GM12891 (cell line): Measurements from ENCODE around the gene LCN10.

ENCODE experiments used
- DNase-seq: peaks from one replicate; pipeline ENCODE4 v3.0.0; 2011; ENCODE audit warnings: low spot score; ENCODE audit not compliant: insufficient read length
- FAIRE-seq: peaks from 2 replicates; lab custom pipeline; 2011; peaks lifted over from hg19 to GRCh38; lab: Jason Lieb, UNC
- PAX5 ChIP-seq: IDR thresholded peaks from 2 replicates; pipeline ENCODE4 v1.6.1; 2011; ENCODE audit warnings: low read length, moderate library complexity, mild to moderate bottlenecking; ENCODE audit not compliant: insufficient read depth, severe bottlenecking
- POLR2A ChIP-seq: IDR thresholded peaks from 2 replicates; pipeline ENCODE4 v1.6.1; 2011; ENCODE audit warnings: low read depth, low read length, control low read depth
- POLR2AphosphoS5 ChIP-seq: IDR thresholded peaks from 2 replicates; pipeline ENCODE4 v1.6.1; 2011; ENCODE audit warnings: low read depth, low read length, control low read depth
- POU2F2 ChIP-seq: IDR thresholded peaks from 2 replicates; pipeline ENCODE4 v1.6.1; 2011; ENCODE audit warnings: low read depth, mild to moderate bottlenecking, control low read depth, low read length, moderate library complexity
- SPI1 ChIP-seq: IDR thresholded peaks from 2 replicates; pipeline ENCODE4 v1.6.1; 2011; ENCODE audit warnings: low read depth, low read length, control low read depth
- TAF1 ChIP-seq: IDR thresholded peaks from 2 replicates; pipeline ENCODE4 v1.6.1; 2011; ENCODE audit warnings: low read depth, low read length, control low read depth

LCN10 gene

GRCh38 chr9:136700959-136701667 lies 41.6 kb downstream of the LCN10 start:
- no peak for TF ChIP-seq PAX5
- TF ChIP-seq POLR2AphosphoS5: peak; percentile 66; the same call in 1 of the 2 replicates
- no peak for TF ChIP-seq POU2F2
- TF ChIP-seq POLR2A: peak; percentile 73
- peak; percentile 48; the same call in 1 of the 2 replicates for TF ChIP-seq TAF1
- no peak for TF ChIP-seq SPI1
- DNase-seq (peak; percentile 64), FAIRE-seq (peak; percentile 96)

- no peak for TF ChIP-seq POLR2AphosphoS5
- no peak for TF ChIP-seq TAF1
- no peak for TF ChIP-seq PAX5
- FAIRE-seq (no peak), DNase-seq (no peak)
These were observed 42.4 kb downstream of the LCN10 start for GRCh38 chr9:136700304-136700703.

DNA sequence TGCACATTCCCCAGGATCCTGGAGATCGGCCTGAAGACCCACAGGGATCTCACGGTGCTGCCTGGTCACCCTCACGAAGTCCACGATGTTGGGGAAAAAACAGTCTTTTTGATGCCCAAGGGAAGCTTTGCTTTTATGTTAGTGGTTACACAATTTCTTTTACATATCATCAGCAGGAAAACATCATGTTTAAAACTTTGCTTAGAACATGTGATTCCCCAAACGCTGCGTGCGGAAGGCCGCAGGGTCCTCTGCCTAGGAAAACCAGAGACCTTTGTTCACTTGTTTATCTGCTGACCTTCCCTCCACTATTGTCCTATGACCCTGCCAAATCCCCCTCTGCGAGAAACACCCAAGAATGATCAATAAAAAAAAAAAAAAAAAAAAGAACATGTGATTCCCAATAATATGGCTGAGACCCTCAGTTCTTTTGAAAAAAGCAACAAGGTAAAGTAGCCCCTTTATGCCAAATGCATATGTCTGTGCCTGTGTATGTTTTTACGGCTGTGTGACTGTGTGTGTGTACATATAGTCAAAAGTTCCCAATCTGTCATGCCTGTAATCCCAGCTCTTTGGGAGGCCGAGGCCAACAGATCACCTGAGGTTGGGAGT lies 44.0 kb downstream of the LCN10 start:
- no peak for TF ChIP-seq SPI1
- TF ChIP-seq PAX5: no peak
- no peak for TF ChIP-seq POLR2AphosphoS5
- TF ChIP-seq POLR2A: no peak
- TF ChIP-seq POU2F2: no peak
- TF ChIP-seq TAF1: no peak
- DNase-seq (no peak), FAIRE-seq (no peak)

DNA sequence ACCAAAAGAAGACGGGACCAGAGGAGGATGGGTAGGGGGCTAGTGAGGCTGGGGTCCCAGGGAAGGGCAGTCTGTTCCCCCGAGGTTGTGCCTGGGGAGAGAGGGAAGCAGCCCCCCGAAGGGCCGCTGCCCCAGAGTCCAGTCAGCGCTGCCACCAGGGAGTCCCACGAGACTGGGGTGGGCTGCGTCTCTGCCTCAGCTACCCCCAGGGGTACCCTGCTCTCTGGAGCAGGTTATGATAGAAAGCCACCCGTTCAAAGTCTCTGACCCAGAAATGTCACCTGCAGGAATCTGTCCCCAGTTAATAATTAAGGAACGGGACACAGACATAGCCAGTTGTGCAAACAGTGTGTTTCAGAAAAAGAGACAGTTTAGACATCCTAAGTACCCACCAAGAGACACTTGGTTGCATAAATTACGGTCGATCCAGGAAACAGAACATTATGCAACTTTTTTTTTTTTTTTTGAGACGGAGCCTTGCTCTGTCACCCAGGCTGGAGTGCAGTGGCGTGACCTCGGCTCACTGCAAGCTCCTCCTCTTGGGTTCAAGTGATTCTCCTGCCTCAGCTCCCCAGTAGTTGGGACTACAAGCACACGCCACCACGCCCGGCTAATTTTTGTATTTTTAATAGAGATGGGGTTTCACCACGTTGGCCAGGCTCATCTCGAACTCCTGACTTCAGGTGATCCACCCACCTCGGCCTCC lies 44.8 kb downstream of the LCN10 start:
- TF ChIP-seq SPI1: no peak
- TF ChIP-seq PAX5: no peak
- TF ChIP-seq POLR2AphosphoS5: no peak
- no peak for TF ChIP-seq POU2F2
- no peak for TF ChIP-seq TAF1
- no peak for TF ChIP-seq POLR2A
- FAIRE-seq: no peak
- DNase-seq: no peak

DNA sequence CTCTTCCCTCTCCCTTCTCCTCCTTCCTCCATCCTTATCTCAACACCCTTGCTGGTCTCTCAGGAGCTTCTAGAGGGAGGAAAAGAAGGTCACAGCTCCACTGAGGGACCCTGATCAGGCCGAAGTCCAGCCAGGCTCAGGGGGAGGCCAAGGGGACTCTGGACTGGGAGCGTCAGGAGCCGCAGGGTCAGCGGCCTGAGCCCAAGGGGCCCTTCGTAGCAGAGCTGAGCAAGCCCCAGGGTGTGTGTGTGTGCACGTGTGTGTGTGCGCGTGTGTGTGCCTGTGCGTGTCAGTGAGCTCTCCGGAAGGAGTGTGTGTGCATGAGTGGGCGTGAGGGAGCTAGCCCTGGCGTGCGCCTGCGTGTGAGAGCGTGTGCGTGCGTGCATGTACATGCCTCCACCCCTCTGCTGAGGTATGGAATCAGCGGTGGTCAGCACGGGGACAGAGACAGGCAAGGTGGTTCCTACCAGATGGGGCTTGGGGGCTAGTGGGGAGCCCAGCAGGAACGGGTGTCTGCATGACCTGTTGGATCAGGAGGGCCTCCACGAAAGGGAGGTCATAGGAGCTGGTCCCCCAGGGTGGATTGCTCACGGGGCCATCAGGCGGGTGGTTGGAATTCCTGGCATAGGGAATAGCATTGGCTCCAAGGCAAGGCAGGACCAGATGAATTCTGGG lies 45.5 kb downstream of the LCN10 start:
- TF ChIP-seq PAX5 (no peak), SPI1 (no peak), POLR2A (no peak), POU2F2 (no peak), POLR2AphosphoS5 (no peak), TAF1 (no peak)
- no peak for DNase-seq
- FAIRE-seq: no peak

GRCh38 chr9:136696502-136696901 lies 46.2 kb downstream of the LCN10 start:
- DNase-seq: no peak
- FAIRE-seq: no peak
- TF ChIP-seq SPI1 (no peak), PAX5 (no peak), TAF1 (no peak), POU2F2 (no peak), POLR2A (no peak), POLR2AphosphoS5 (no peak)

DNA sequence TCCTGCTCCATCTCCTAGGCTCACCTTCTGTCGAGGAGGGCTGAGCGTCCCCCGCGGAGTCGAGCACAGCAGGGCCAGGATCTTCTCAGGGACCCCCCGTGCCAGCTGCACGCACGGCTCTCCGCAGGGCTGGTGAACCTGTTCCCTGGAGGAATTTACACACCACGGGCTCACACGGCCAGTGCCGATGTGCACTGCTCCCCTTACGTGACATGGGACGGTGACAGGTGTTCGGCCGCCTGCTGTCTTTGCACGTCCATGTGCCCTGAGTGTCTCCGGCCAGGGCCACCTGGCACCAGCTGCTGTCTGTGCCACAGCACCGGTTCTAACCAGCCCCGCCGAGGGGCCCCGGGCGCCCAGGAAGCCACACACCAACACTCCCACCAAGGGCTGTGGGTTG lies 46.8 kb downstream of the LCN10 start:
- TF ChIP-seq TAF1 (no peak), PAX5 (no peak), POLR2AphosphoS5 (no peak), POU2F2 (no peak), SPI1 (no peak), POLR2A (no peak)
- DNase-seq (no peak), FAIRE-seq (no peak)

GRCh38 chr9:136695435-136695895 lies 47.3 kb downstream of the LCN10 start:
- DNase-seq (no peak), FAIRE-seq (no peak)
- TF ChIP-seq POLR2A (no peak), TAF1 (no peak), PAX5 (no peak), POLR2AphosphoS5 (no peak)

GRCh38 chr9:136694872-136695247 lies 47.9 kb downstream of the LCN10 start:
- DNase-seq (no peak), FAIRE-seq (no peak)
- TF ChIP-seq SPI1: no peak
- TF ChIP-seq POLR2AphosphoS5: no peak

DNA sequence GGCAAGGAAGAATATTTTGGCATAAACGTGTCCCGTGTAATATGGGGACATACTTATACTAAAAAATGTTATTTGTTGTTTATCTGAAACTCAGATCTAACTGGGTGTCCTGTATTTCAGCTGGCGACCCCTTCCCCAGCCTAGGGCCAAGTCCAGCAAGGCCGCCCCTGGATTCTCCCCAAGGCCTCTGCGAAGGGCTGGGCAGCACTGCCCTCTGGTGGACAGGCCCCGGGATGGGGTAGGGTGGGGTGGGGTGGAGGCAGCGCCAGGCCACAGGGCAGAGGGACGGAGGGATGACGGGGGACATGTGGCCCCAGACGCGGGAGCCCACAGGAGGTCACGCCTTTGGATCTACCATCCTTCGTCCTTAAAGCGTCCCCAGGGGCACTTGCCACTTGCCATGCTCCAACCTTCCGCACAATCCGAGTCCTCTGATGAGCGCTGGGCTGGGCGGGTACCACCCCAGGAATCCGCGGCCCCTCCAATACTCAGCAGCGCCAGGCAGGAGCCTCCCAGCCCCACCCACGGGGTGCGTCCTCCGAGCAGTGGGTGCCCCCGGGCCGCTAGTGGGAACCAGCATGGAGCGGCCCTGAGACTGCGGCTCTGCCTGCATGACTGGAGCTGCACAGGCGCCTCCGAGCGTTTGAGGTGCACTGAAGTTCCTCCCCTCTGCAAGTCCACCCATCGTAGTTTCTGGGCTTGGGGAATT lies 48.4 kb downstream of the LCN10 start:
- DNase-seq (no peak), FAIRE-seq (no peak)
- TF ChIP-seq SPI1 (no peak), POLR2AphosphoS5 (no peak), POLR2A (no peak), POU2F2 (no peak), TAF1 (no peak), PAX5 (no peak)
